OCI-LY7 (cell line): ENCODE results near the gene DENND1A.

Experiments
- EZH2phosphoT487 ChIP-seq: fragments of 200-600 bp; sonication (generic); IDR thresholded peaks from 2 replicates; pipeline ENCODE4 v1.6.1; 2018; ENCODE audit warnings: low read depth, borderline replicate concordance, mild to moderate bottlenecking, mixed run types, antibody characterized with exemption, low read length, moderate library complexity, mixed read lengths
- TF ChIP-seq, protein P1 (sequence below): fragments of 200-600 bp; sonication (generic); conservative IDR thresholded peaks from 2 replicates; pipeline ENCODE4 v1.5.1; 2014; ENCODE audit warnings: mild to moderate bottlenecking, antibody characterized with exemption, low read length, moderate library complexity, mixed read lengths

GRCh38 chr9:123645126-123645525 is 284.8 kb downstream of the DENND1A start:
- TF ChIP-seq, protein P1, sequence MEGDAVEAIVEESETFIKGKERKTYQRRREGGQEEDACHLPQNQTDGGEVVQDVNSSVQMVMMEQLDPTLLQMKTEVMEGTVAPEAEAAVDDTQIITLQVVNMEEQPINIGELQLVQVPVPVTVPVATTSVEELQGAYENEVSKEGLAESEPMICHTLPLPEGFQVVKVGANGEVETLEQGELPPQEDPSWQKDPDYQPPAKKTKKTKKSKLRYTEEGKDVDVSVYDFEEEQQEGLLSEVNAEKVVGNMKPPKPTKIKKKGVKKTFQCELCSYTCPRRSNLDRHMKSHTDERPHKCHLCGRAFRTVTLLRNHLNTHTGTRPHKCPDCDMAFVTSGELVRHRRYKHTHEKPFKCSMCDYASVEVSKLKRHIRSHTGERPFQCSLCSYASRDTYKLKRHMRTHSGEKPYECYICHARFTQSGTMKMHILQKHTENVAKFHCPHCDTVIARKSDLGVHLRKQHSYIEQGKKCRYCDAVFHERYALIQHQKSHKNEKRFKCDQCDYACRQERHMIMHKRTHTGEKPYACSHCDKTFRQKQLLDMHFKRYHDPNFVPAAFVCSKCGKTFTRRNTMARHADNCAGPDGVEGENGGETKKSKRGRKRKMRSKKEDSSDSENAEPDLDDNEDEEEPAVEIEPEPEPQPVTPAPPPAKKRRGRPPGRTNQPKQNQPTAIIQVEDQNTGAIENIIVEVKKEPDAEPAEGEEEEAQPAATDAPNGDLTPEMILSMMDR, result no peak
- TF ChIP-seq EZH2phosphoT487, result no peak
